GM23248 (cell line): Measurements from ENCODE around the gene CDH4. TPM values are rescaled to one million over a fixed set of nuclear protein-coding genes. Genes with fewer than 3 reads are reported as not detected.

ENCODE experiments used
- DNase-seq: peaks from one replicate; pipeline ENCODE4 v3.0.0-alpha.2; 2015
- H2AFZ ChIP-seq: fragments of 200-600 bp; sonication (generic); 2 replicates; pipeline ENCODE4 v1.6.1; 2016; ENCODE audit warnings: antibody characterized with exemption
- H3F3A ChIP-seq: fragments of 200-600 bp; sonication (generic); 2 replicates; pipeline ENCODE4 v1.6.1; 2016; ENCODE audit warnings: mild to moderate bottlenecking, antibody characterized with exemption, mixed run types; ENCODE audit not compliant: insufficient read depth
- H3K27ac ChIP-seq: fragments of 200-600 bp; sonication (generic); 2 replicates; pipeline ENCODE4 v1.5.1; 2016; ENCODE audit warnings: mild to moderate bottlenecking
- H3K27me3 ChIP-seq: fragments of 200-600 bp; sonication (generic); replicated peaks from 2 replicates; pipeline ENCODE4 v1.6.1; 2016; ENCODE audit warnings: mild to moderate bottlenecking; ENCODE audit not compliant: insufficient read depth
- H3K36me3 ChIP-seq: fragments of 200-600 bp; sonication (generic); 2 replicates; pipeline ENCODE4 v1.6.1; 2016; ENCODE audit warnings: low read depth, mild to moderate bottlenecking
- H3K4me1 ChIP-seq: fragments of 200-600 bp; sonication (generic); 2 replicates; pipeline ENCODE4 v1.6.1; 2016; ENCODE audit warnings: mild to moderate bottlenecking; ENCODE audit not compliant: insufficient read depth
- H3K4me2 ChIP-seq: fragments of 200-600 bp; sonication (generic); one replicate; pipeline ENCODE4 v1.6.1; 2016; ENCODE audit warnings: mild to moderate bottlenecking; ENCODE audit not compliant: unreplicated experiment
- H3K4me3 ChIP-seq: fragments of 200-600 bp; sonication (generic); 2 replicates; pipeline ENCODE4 v1.5.1; 2016; ENCODE audit warnings: mild to moderate bottlenecking
- H3K79me2 ChIP-seq: fragments of 200-600 bp; sonication (generic); 2 replicates; pipeline ENCODE4 v1.6.1; 2016; ENCODE audit warnings: mild to moderate bottlenecking; ENCODE audit not compliant: insufficient read depth
- H3K9ac ChIP-seq: fragments of 200-600 bp; sonication (generic); 2 replicates; pipeline ENCODE4 v1.6.1; 2016; ENCODE audit warnings: mild to moderate bottlenecking
- H3K9me2 ChIP-seq: fragments of 200-600 bp; sonication (generic); 2 replicates; pipeline ENCODE4 v1.6.1; 2016; ENCODE audit warnings: mixed run types, mild to moderate bottlenecking, moderate library complexity; ENCODE audit not compliant: insufficient read depth
- H3K9me3 ChIP-seq: fragments of 200-600 bp; sonication (generic); one replicate; pipeline ENCODE4 v1.6.1; 2017; ENCODE audit warnings: low read depth
- H4K20me1 ChIP-seq: fragments of 200-600 bp; sonication (generic); 2 replicates; pipeline ENCODE4 v1.6.0; 2016; ENCODE audit not compliant: insufficient read depth
- EZH2 ChIP-seq: fragments of 200-600 bp; sonication (generic); IDR thresholded peaks from 2 replicates; pipeline ENCODE4 v1.6.1; 2018; ENCODE audit warnings: antibody characterized with exemption, mild to moderate bottlenecking; ENCODE audit not compliant: insufficient read depth, poor library complexity, severe bottlenecking
- EZH2phosphoT487 ChIP-seq: fragments of 200-600 bp; sonication (generic); IDR thresholded peaks from 2 replicates; pipeline ENCODE4 v1.6.1; 2018; ENCODE audit warnings: antibody characterized with exemption, moderate library complexity, mild to moderate bottlenecking, low read depth; ENCODE audit not compliant: insufficient read depth
- WGBS, 2 experiments: methylation state at CpG; one replicate each; pipeline ENCODE4 v1.1.6; 2015 to 2017; ENCODE audit warnings: low lambda C conversion rate in 2 of 2, low coverage in 1 of 2; ENCODE audit errors: missing lambda C conversion rate in 2 of 2; 5-methylcytosine and 5-hydroxymethylcytosine counted together
- in situ Hi-C: fragments of 300-500 bp; cut with MboI; formaldehyde crosslinking; loops from 2 replicates; pipeline ENCODE4 v1.15.0; 2020
- polyA plus RNA-seq: library from polyadenylated mRNA; unstranded; fragments of >200 nt; fragmentation: Nextera tagmentation; extraction: Ambion mirVana; gene quantifications from 2 replicates; pipeline ENCODE4 v1.2.1, GENCODE V29; 2016
- total RNA-seq: library from RNA; depleted of rRNA; stranded (reverse); fragments of >200 nt; shearing (Covaris generic); gene quantifications from 2 replicates; pipeline ENCODE4 v1.2.3, GENCODE V29; 2014

CDH4 gene
- total and polyA plus RNA-seq, 2 experiments from 2014 or later = 1.1 to 3.9 TPM

- Histone ChIP-seq H3K79me2 (no peaks in the 10 kb centered on the region), H3K27me3 (peaks cover 28% of the 10 kb centered on the region), H3F3A (no peaks in the 10 kb centered on the region), H3K4me1 (no peaks in the 10 kb centered on the region), H3K4me3 (no peak overlapping the region), H4K20me1 (no peaks in the 10 kb centered on the region), H2AFZ (no peak overlapping the region), H3K27ac (no peak overlapping the region), H3K9me2 (no peaks in the 10 kb centered on the region), H3K9ac (no peak overlapping the region), H3K36me3 (no peaks in the 10 kb centered on the region), H3K9me3 (no peaks in the 10 kb centered on the region), H3K4me2 (no peak overlapping the region)
- no peak for DNase-seq
- 49 to 57% methylated on average over 36 of the region's 36 CpGs for WGBS, 2 experiments
- in situ Hi-C loops = no loop called here
- no peak for TF ChIP-seq EZH2phosphoT487
- no peak for TF ChIP-seq EZH2
Observed at GRCh38 chr20:61802721-61803311, 550.8 kb downstream of the CDH4 start.

- H3K9ac ChIP-seq = no peak overlapping the region
- no peaks in the 10 kb centered on the region for H3K9me2 ChIP-seq
- peaks cover 31% of the 10 kb centered on the region for H3K27me3 ChIP-seq
- no peak overlapping the region for H2AFZ ChIP-seq
- peak; percentile 11 for DNase-seq
- no peaks in the 10 kb centered on the region for H3K4me1 ChIP-seq
- H3K79me2 ChIP-seq = no peaks in the 10 kb centered on the region
- H3K36me3 ChIP-seq = no peaks in the 10 kb centered on the region
- peak overlapping the region; percentile 19 for H3K4me2 ChIP-seq
- in situ Hi-C loops = no loop called here
- no peaks in the 10 kb centered on the region for H3K9me3 ChIP-seq
- H3F3A ChIP-seq = no peaks in the 10 kb centered on the region
- H3K4me3 ChIP-seq = peak overlapping the region; percentile 14; the same call in 1 of the 2 replicates
- 3 to 4% methylated on average over 19 of the region's 19 CpGs for WGBS, 2 experiments
- no peaks in the 10 kb centered on the region for H4K20me1 ChIP-seq
- TF ChIP-seq EZH2phosphoT487 (no peak), EZH2 (no peak)
- H3K27ac ChIP-seq = no peak overlapping the region
Observed at GRCh38 chr20:61803416-61803914, 551.4 kb downstream of the CDH4 start.

- Histone ChIP-seq H3F3A (no peaks in the 10 kb centered on the region), H3K79me2 (no peaks in the 10 kb centered on the region), H3K9me2 (no peaks in the 10 kb centered on the region), H3K36me3 (no peaks in the 10 kb centered on the region), H3K27ac (no peak overlapping the region), H3K4me2 (peak overlapping the region; percentile 19), H2AFZ (no peak overlapping the region), H3K9me3 (no peaks in the 10 kb centered on the region), H3K4me1 (no peaks in the 10 kb centered on the region), H3K9ac (no peak overlapping the region), H3K4me3 (peak overlapping the region; percentile 14; the same call in 1 of the 2 replicates), H4K20me1 (no peaks in the 10 kb centered on the region), H3K27me3 (peaks cover 36% of the 10 kb centered on the region)
- in situ Hi-C loops = no loop called here
- DNase-seq = peak; percentile 38
- TF ChIP-seq EZH2phosphoT487 = no peak
- no peak for TF ChIP-seq EZH2
- WGBS, 2 experiments = 11 to 12% methylated on average over 26 to 27 of the region's 27 CpGs
Observed at GRCh38 chr20:61803915-61804751, 552.1 kb downstream of the CDH4 start.

- H3K9ac ChIP-seq = no peak overlapping the region
- H3K27ac ChIP-seq = no peak overlapping the region
- H3K27me3 ChIP-seq = peaks cover 42% of the 10 kb centered on the region
- H2AFZ ChIP-seq = no peak overlapping the region
- H3K4me1 ChIP-seq = no peaks in the 10 kb centered on the region
- no peak overlapping the region for H3K4me3 ChIP-seq
- in situ Hi-C loops = no loop called here
- H3K4me2 ChIP-seq = no peak overlapping the region
- H3F3A ChIP-seq = no peaks in the 10 kb centered on the region
- H4K20me1 ChIP-seq = no peaks in the 10 kb centered on the region
- no peak for TF ChIP-seq EZH2
- no peak for TF ChIP-seq EZH2phosphoT487
- H3K36me3 ChIP-seq = no peaks in the 10 kb centered on the region
- H3K9me3 ChIP-seq = no peaks in the 10 kb centered on the region
- peak; percentile 36 for DNase-seq
- H3K9me2 ChIP-seq = no peaks in the 10 kb centered on the region
- WGBS, 2 experiments = 25 to 35% methylated on average over 13 of the region's 13 CpGs
- H3K79me2 ChIP-seq = no peaks in the 10 kb centered on the region
Observed at GRCh38 chr20:61804752-61805295, 552.8 kb downstream of the CDH4 start.
